ENCODE data around the gene MLXIP.
"Not testable (repeated sequence)": the region's sequence is repeated elsewhere in the genome, so short reads cannot be mapped to it uniquely, and the experiment has no call there.

Gene MLXIP

GRCh38 chr12:122078141-122079032 lies at the start of gene MLXIP:
TSS of gene MLXIP (plus strand) at chr12:122078756. CDS start at chr12:122078854, 98 bp downstream.
- in situ Hi-C loops (cut with MboI; ENCODE audit: low sequenced_read_pairs): no loop called here

GRCh38 chr12:122028905-122029560 lies 49.5 kb upstream of the MLXIP start:
- in situ Hi-C loops (cut with MboI; ENCODE audit: low sequenced_read_pairs): no loop called here

- in situ Hi-C loops (cut with MboI; ENCODE audit: low sequenced_read_pairs): no loop called here
Measured at GRCh38 chr12:122029620-122030423, 48.7 kb upstream of the MLXIP start.

- in situ Hi-C loops (cut with MboI; ENCODE audit: low sequenced_read_pairs): no loop called here
Measured at GRCh38 chr12:122030424-122031035, 48.0 kb upstream of the MLXIP start.

GRCh38 chr12:122031342-122032216 lies 47.0 kb upstream of the MLXIP start:
- in situ Hi-C loops (cut with MboI; ENCODE audit: low sequenced_read_pairs): no loop called here

GRCh38 chr12:122032580-122032979 lies 46.0 kb upstream of the MLXIP start:
- in situ Hi-C loops (cut with MboI; ENCODE audit: low sequenced_read_pairs): no loop called here

GRCh38 chr12:122035292-122035691 lies 43.3 kb upstream of the MLXIP start:
- in situ Hi-C loops (cut with MboI; ENCODE audit: low sequenced_read_pairs): no loop called here

GRCh38 chr12:122036153-122036552 lies 42.4 kb upstream of the MLXIP start:
- in situ Hi-C loops (cut with MboI; ENCODE audit: low sequenced_read_pairs): no loop called here

- in situ Hi-C loops (cut with MboI; ENCODE audit: low sequenced_read_pairs): no loop called here
Measured at GRCh38 chr12:122040579-122041386, 37.8 kb upstream of the MLXIP start.

- in situ Hi-C loops (cut with MboI; ENCODE audit: low sequenced_read_pairs): not testable (repeated sequence)
Measured at GRCh38 chr12:122041458-122041857, 37.1 kb upstream of the MLXIP start.

- in situ Hi-C loops (cut with MboI; ENCODE audit: low sequenced_read_pairs): no loop called here
Measured at GRCh38 chr12:122042910-122043309, 35.6 kb upstream of the MLXIP start.

GRCh38 chr12:122043476-122043875 lies 35.1 kb upstream of the MLXIP start:
- in situ Hi-C loops (cut with MboI; ENCODE audit: low sequenced_read_pairs): no loop called here

- in situ Hi-C loops (cut with MboI; ENCODE audit: low sequenced_read_pairs): no loop called here
Measured at GRCh38 chr12:122045262-122045661, 33.3 kb upstream of the MLXIP start.

GRCh38 chr12:122046145-122046544 lies 32.4 kb upstream of the MLXIP start:
- in situ Hi-C loops (cut with MboI; ENCODE audit: low sequenced_read_pairs): no loop called here

- in situ Hi-C loops (cut with MboI; ENCODE audit: low sequenced_read_pairs): no loop called here
Measured at GRCh38 chr12:122048151-122048550, 30.4 kb upstream of the MLXIP start.

GRCh38 chr12:122049827-122050226 lies 28.7 kb upstream of the MLXIP start:
- in situ Hi-C loops (cut with MboI; ENCODE audit: low sequenced_read_pairs): no loop called here

- in situ Hi-C loops (cut with MboI; ENCODE audit: low sequenced_read_pairs): no loop called here
Measured at GRCh38 chr12:122050706-122051105, 27.9 kb upstream of the MLXIP start.

- in situ Hi-C loops (cut with MboI; ENCODE audit: low sequenced_read_pairs): no loop called here
Measured at GRCh38 chr12:122051231-122051876, 27.2 kb upstream of the MLXIP start.

- in situ Hi-C loops (cut with MboI; ENCODE audit: low sequenced_read_pairs): no loop called here
Measured at GRCh38 chr12:122052285-122052684, 26.3 kb upstream of the MLXIP start.
